Naive thymus-derived CD4-positive, alpha-beta T cell (primary cell): Measurements from ENCODE around the gene STAMBPL1. TPM values are rescaled to one million over a fixed set of nuclear protein-coding genes. Genes with fewer than 3 reads are reported as not detected.
A peak's percentile ranks its signal among the peaks of the same experiment; 100 is the strongest.

Source experiments
- ATAC-seq: fragments of 150-1000 bp; cut with Tn5 transposase; 2 replicates; pipeline ENCODE4 v1.10.0; 2021; ENCODE audit warnings: mild to moderate bottlenecking, moderate library complexity
- CTCF ChIA-PET: fragments of 350-600 bp; sonication (Branson Sonifier 250); formaldehyde crosslinking; loops from one replicate; lab custom pipeline; 2021; ENCODE audit warnings: antibody characterized with exemption; lab: Charles Lee
- POLR2A ChIA-PET: fragments of 350-600 bp; sonication (Branson Sonifier 250); formaldehyde crosslinking; loops from one replicate; lab custom pipeline; 2021; ENCODE audit warnings: antibody characterized with exemption, inconsistent platforms; lab: Charles Lee
- DNase-seq, 9 donors: peaks; one replicate each; pipeline versions ENCODE4 v3.0.0 to v3.0.0-alpha.2; 2020 to 2022; ENCODE audit warnings: mixed read lengths in 1 of 9
- H3K27ac ChIP-seq: one replicate; pipeline ENCODE4 v1.7.0; 2013; ENCODE audit warnings: mild to moderate bottlenecking, low read depth, low read length, moderate library complexity
- H3K27me3 ChIP-seq, 2 donors: one replicate each; pipeline ENCODE4 v1.7.0; 2013; ENCODE audit warnings: low read length in 2 of 2, mild to moderate bottlenecking in 2 of 2, moderate library complexity in 2 of 2; ENCODE audit not compliant: control insufficient read depth in 2 of 2, insufficient read depth in 2 of 2
- H3K36me3 ChIP-seq, 3 experiments: 1 replicate in 2 of 3; 2 replicates in 1 of 3; pipeline ENCODE4 v1.7.0; 2013; ENCODE audit warnings: low read length in 3 of 3, mild to moderate bottlenecking in 3 of 3, moderate library complexity in 1 of 3; ENCODE audit not compliant: insufficient read depth in 3 of 3, control insufficient read depth in 2 of 3
- H3K4me1 ChIP-seq, 2 donors: one replicate each; pipeline ENCODE4 v1.7.0; 2013; ENCODE audit warnings: low read length in 2 of 2, mild to moderate bottlenecking in 2 of 2, moderate library complexity in 1 of 2; ENCODE audit not compliant: control insufficient read depth in 2 of 2, insufficient read depth in 2 of 2
- H3K4me3 ChIP-seq: 2 replicates; pipeline ENCODE4 v1.7.0; 2013; ENCODE audit warnings: mild to moderate bottlenecking, low read length
- H3K9me3 ChIP-seq, 3 experiments: 1 replicate in 2 of 3; 2 replicates in 1 of 3; pipeline ENCODE4 v1.7.0; 2013; ENCODE audit warnings: low read length in 3 of 3; ENCODE audit not compliant: control insufficient read depth in 2 of 3
- H3K27ac Mint-ChIP-seq, 9 donors: one replicate each; pipeline ENCODE4 v1.8.0; 2020 to 2022; ENCODE audit warnings: mixed read lengths in 9 of 9, mild to moderate bottlenecking in 8 of 9, moderate library complexity in 5 of 9, inconsistent platforms in 2 of 9
- H3K27me3 Mint-ChIP-seq, 5 donors: one replicate each; pipeline ENCODE4 v1.8.0; 2021 to 2022; ENCODE audit warnings: mixed read lengths in 5 of 5, mild to moderate bottlenecking in 1 of 5
- H3K36me3 Mint-ChIP-seq, 5 donors: one replicate each; pipeline ENCODE4 v1.8.0; 2020 to 2022; ENCODE audit warnings: mixed read lengths in 5 of 5, mild to moderate bottlenecking in 3 of 5, inconsistent platforms in 1 of 5
- H3K4me1 Mint-ChIP-seq, 7 donors: one replicate each; pipeline ENCODE4 v1.8.0; 2020 to 2022; ENCODE audit warnings: mixed read lengths in 7 of 7, mild to moderate bottlenecking in 3 of 7, inconsistent platforms in 1 of 7
- H3K4me3 Mint-ChIP-seq, 10 donors: one replicate each; pipeline ENCODE4 v1.8.0; 2020 to 2022; ENCODE audit warnings: mild to moderate bottlenecking in 10 of 10, mixed read lengths in 10 of 10, moderate library complexity in 6 of 10, inconsistent platforms in 2 of 10
- H3K9me3 Mint-ChIP-seq, 11 donors: one replicate each; pipeline ENCODE4 v1.8.0; 2020 to 2022; ENCODE audit warnings: mixed read lengths in 11 of 11, mild to moderate bottlenecking in 4 of 11, inconsistent platforms in 1 of 11, moderate library complexity in 1 of 11
- intact Hi-C, 2 donors: fragments of 100-400 bp; cut with micrococcal nuclease; formaldehyde crosslinking; loops; one replicate each; pipeline ENCODE4 v1.15.1; 2023
- polyA plus RNA-seq, 2 donors: library from polyadenylated mRNA; unstranded; fragments of 300-500 nt; fragmentation: Illumina TruSeq; gene quantifications; one replicate each; pipeline ENCODE4 v1.2.3, GENCODE V29; 2021
- total RNA-seq, 6 experiments: library from RNA in 5 of 6; stranded (reverse) in 5 of 6; gene quantifications; 1 replicate in 5 of 6; 2 replicates in 1 of 6; pipeline ENCODE4 v1.2.3 and lab custom pipeline; 2021 to 2026

STAMBPL1 gene
- total and polyA plus RNA-seq, 7 experiments from 2014 or later: 12.5 to 57.7 (median 35.7) TPM

DNA sequence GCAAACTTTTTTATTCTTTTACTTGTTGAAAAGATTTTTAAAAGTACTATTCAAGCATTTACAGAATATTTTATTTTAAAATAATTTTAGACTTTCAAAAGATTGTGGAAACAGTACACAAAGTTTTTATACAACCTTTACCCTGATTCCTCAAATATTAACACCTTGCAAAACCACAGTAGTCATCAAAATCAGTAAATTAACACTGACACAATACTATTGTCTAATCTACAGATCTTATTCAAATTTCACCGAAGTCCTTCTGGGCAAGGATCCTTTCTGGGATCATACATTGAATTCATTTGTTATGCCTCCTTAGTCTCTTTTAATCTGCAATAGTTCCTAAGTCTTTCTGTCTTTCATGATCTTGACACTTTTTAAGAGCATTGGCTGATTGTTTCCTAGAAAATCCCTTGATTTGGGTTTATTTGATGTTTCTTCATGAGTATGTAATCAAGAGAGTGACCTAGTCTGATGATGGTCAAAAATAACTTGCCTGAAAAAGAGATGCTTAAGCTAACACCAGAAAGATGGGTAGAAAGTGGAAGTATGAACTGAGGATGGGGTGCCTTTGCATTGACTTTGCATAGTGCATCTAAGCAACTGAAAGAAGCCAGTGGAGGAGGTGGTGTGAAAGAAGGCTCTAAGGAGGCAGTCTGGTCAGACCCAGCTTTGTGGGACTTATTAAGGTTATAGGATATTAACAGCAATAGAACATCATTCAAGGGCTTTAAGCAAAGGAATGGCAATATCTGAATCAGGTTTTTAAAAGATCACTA is 9.7 kb downstream of the STAMBPL1 start:
- peak overlapping the region in 3 of 10 donors; percentile 1 to 10 (median 7) for H3K4me3 Mint-ChIP-seq
- no peaks in the 10 kb centered on the region for H3K27me3 Mint-ChIP-seq
- intact Hi-C loops: loop anchor here in 1 of 2 donors (1.0 kb wide), 1 partner anchor 8 kb away; no protein-coding TSS in a partner anchor
- H3K9me3 Mint-ChIP-seq: no peaks in the 10 kb centered on the region
- H3K27ac ChIP-seq: no peak overlapping the region
- ChIA-PET CTCF (interaction anchor here (1.4 kb wide), 1 partner anchor 45 kb away, joined by 3 read pairs; no protein-coding TSS in a partner anchor), POLR2A (no interaction called here)
- no peak for DNase-seq
- no peaks in the 10 kb centered on the region for H3K9me3 ChIP-seq
- no peaks in the 10 kb centered on the region for H3K27me3 ChIP-seq
- peak overlapping the region in 1 of 9 donors; percentile 25 for H3K27ac Mint-ChIP-seq
- peaks cover 31 to 88% (median 73%) of the 10 kb centered on the region in 7 donors for H3K4me1 Mint-ChIP-seq
- no peak for ATAC-seq
- peaks cover 0 to 5% (median 5%) of the 10 kb centered on the region in 3 experiments for H3K36me3 ChIP-seq
- peaks cover 0 to 14% (median 0%) of the 10 kb centered on the region in 5 donors for H3K36me3 Mint-ChIP-seq
- H3K4me3 ChIP-seq: no peak overlapping the region
- H3K4me1 ChIP-seq: peaks cover 14 to 39% of the 10 kb centered on the region in 2 donors

DNA sequence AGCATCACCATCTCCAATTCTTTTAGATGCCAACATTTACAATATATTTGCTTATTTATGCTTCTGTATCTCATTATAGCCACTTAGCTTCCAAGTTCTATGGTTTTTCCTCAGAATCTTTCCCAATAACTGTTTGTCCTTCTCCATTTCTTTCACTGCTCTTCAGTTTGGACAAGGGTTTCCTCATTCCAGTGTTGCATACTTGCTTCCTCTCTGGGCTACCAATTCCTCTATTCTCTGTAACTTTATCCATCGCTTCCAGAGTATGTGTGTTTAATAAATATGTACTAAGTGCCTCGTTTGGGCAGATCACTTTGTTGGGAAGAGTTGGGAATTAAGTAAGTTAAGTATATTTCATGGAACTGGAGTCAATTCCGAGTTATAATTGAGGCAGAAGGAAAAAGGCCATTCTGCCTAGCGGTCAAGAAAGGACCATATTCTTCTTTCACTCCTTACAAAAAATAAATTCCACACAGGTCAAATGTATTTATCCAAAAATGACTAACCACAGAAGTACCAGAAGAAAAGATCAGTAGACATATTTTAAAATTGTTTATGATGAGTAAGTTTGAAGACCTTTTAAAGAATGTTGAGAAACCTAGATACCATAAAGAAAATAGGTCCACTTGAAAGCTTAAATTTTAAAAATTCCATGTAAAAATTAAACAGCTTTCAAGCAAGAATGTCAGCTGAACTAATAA is 10.8 kb downstream of the STAMBPL1 start:
- no peak for DNase-seq
- CTCF ChIA-PET: interaction anchor here (1.4 kb wide), 1 partner anchor 43 kb away, joined by 3 read pairs; no protein-coding TSS in a partner anchor
- peaks cover 14 to 28% of the 10 kb centered on the region in 2 donors for H3K4me1 ChIP-seq

DNA sequence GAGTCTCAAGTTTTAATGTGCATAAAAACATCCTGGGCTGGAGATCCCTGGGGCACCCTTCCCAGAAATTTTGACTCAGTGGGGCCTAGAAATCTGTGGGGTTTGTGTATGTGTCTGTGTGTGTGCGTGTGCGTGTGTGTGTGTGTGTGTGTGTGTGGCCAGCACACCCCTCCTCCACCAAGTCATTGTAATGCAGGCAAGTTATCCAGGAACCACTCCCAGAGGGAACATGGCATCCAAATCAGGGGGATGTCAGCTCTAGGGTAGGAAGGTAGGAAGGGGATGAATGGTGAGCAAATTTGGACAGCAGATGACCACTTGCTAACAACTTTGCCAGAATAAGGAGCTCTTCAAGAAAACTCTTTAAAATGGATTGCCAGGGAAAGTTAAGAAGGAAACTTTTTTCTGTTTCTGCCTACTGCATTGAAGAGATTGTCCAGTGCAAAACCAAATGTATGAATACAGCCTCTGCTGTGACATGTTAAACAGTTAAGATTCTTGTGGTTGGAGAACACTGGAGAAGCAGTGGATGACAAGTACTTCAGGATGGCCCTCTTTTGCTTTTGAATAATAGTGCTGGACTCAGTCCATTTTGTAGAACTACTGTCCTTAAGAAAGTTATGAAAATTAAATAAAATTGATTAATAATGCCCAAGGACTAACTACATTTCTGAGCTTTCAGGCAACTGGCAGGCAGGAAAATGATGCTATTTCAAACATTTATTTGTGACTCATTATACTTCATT is 12.3 kb downstream of the STAMBPL1 start:
- Histone ChIP-seq H3K27ac (no peak overlapping the region), H3K4me3 (no peak overlapping the region), H3K36me3 (peaks cover 0 to 5% (median 5%) of the 10 kb centered on the region in 3 experiments), H3K27me3 (no peaks in the 10 kb centered on the region), H3K4me1 (peaks cover 25 to 31% of the 10 kb centered on the region in 2 donors), H3K9me3 (no peaks in the 10 kb centered on the region)
- ChIA-PET CTCF (interaction anchor here (1.0 kb wide), 1 partner anchor 42 kb away, joined by 5 read pairs; no protein-coding TSS in a partner anchor), POLR2A (interaction anchor here (1.5 to 2.0 kb wide), 2 partner anchors 12 to 17 kb away, joined by 4 read pairs; partner anchors contain the start of gene STAMBPL1)
- H3K9me3 Mint-ChIP-seq: no peaks in the 10 kb centered on the region
- peaks cover 36 to 86% (median 71%) of the 10 kb centered on the region in 7 donors for H3K4me1 Mint-ChIP-seq
- no peak for DNase-seq
- no peaks in the 10 kb centered on the region for H3K27me3 Mint-ChIP-seq
- H3K36me3 Mint-ChIP-seq: peaks cover 0 to 23% (median 7%) of the 10 kb centered on the region in 5 donors
- peak overlapping the region in 5 of 9 donors; percentile 25 to 72 (median 38) for H3K27ac Mint-ChIP-seq
- ATAC-seq: no peak
- peak overlapping the region in 2 of 10 donors; percentile 4 to 33 for H3K4me3 Mint-ChIP-seq
- intact Hi-C loops: no loop called here

More for the DNA sequence above, 10.8 kb downstream of the STAMBPL1 start:
- Histone ChIP-seq H3K27me3 (no peaks in the 10 kb centered on the region), H3K4me3 (no peak overlapping the region), H3K27ac (no peak overlapping the region), H3K9me3 (no peaks in the 10 kb centered on the region), H3K36me3 (peaks cover 0 to 5% (median 5%) of the 10 kb centered on the region in 3 experiments)
- H3K4me1 Mint-ChIP-seq: peaks cover 28 to 86% (median 69%) of the 10 kb centered on the region in 7 donors
- H3K9me3 Mint-ChIP-seq: no peaks in the 10 kb centered on the region
- H3K27ac Mint-ChIP-seq: peak overlapping the region in 2 of 9 donors; percentile 32 to 43
- POLR2A ChIA-PET: interaction anchor here (1.4 to 2.0 kb wide), 3 partner anchors 11 to 19 kb away, joined by 4 read pairs; partner anchors contain the start of gene STAMBPL1
- H3K27me3 Mint-ChIP-seq: no peaks in the 10 kb centered on the region
- ATAC-seq: no peak
- no peak overlapping the region for H3K4me3 Mint-ChIP-seq
- intact Hi-C loops: no loop called here
- H3K36me3 Mint-ChIP-seq: peaks cover 0 to 15% (median 2%) of the 10 kb centered on the region in 5 donors

DNA sequence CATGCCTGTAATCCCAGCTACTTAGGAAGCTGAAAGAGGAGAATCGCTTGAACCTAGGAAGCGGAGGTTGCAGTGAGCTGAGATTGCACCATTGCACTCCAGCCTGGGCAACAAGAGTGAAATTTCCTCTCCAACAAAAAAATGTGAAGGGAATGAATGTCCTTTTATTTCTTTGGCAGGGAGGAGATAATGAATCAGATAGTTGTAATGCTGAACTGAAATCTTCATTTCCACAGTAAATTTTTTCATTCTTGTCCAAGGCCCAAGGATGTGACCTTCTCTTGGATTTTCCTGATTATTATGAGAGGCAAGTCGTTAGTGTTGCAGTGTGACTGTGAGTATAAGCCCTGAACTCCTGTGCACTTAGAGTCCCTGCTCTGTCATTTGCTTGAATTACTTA is 13.6 kb downstream of the STAMBPL1 start:
- Histone ChIP-seq H3K36me3 (peaks cover 0 to 5% (median 5%) of the 10 kb centered on the region in 3 experiments), H3K4me3 (no peak overlapping the region), H3K9me3 (no peaks in the 10 kb centered on the region), H3K27ac (no peak overlapping the region), H3K27me3 (no peaks in the 10 kb centered on the region), H3K4me1 (peaks cover 21 to 26% of the 10 kb centered on the region in 2 donors)
- H3K27me3 Mint-ChIP-seq: no peaks in the 10 kb centered on the region
- no peak overlapping the region for H3K4me3 Mint-ChIP-seq
- intact Hi-C loops: no loop called here
- no peaks in the 10 kb centered on the region for H3K9me3 Mint-ChIP-seq
- H3K4me1 Mint-ChIP-seq: peaks cover 33 to 87% (median 70%) of the 10 kb centered on the region in 7 donors
- no peak for ATAC-seq
- ChIA-PET POLR2A (no interaction called here), CTCF (no interaction called here)
- DNase-seq: no peak
- peak overlapping the region in 1 of 9 donors; percentile 47 for H3K27ac Mint-ChIP-seq
- peaks cover 0 to 20% (median 13%) of the 10 kb centered on the region in 5 donors for H3K36me3 Mint-ChIP-seq

DNA sequence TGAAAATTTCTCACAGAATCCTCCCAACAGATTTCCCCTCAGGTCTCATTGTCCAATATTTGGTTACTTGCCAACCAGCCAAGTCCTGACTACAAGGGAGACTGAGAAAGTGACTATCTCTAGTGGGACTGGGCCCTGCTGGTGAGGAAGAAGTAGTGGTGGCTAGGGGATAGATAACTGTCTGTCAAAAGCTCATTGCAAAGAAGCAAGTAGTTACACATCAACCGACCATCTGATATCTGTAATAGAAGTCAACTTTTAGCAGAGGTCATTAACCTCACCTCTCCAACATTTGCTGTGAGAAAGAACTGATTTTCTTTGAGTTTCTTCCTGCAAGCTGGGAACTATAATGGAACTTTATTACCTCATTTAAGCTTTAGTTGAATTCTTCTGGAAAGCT is 15.2 kb downstream of the STAMBPL1 start:
- Mint-ChIP-seq H3K27me3 (no peaks in the 10 kb centered on the region), H3K36me3 (peaks cover 0 to 27% (median 13%) of the 10 kb centered on the region in 5 donors), H3K4me1 (peaks cover 34 to 83% (median 66%) of the 10 kb centered on the region in 7 donors), H3K9me3 (no peaks in the 10 kb centered on the region), H3K27ac (peak overlapping the region in 1 of 9 donors; percentile 38), H3K4me3 (no peak overlapping the region)
- ATAC-seq: no peak
- peaks cover 0 to 5% (median 5%) of the 10 kb centered on the region in 3 experiments for H3K36me3 ChIP-seq
- CTCF ChIA-PET: interaction anchor here (0.7 kb wide), 1 partner anchor 31 kb away, joined by 3 read pairs; no protein-coding TSS in a partner anchor
- no peak for DNase-seq
- no peaks in the 10 kb centered on the region for H3K9me3 ChIP-seq
- peaks cover 19 to 21% of the 10 kb centered on the region in 2 donors for H3K4me1 ChIP-seq
- POLR2A ChIA-PET: interaction anchor here (0.9 to 1.5 kb wide), 3 partner anchors 8 to 34 kb away, joined by 3 read pairs; no protein-coding TSS in a partner anchor
- H3K27me3 ChIP-seq: no peaks in the 10 kb centered on the region
- H3K4me3 ChIP-seq: no peak overlapping the region
- intact Hi-C loops: no loop called here
- H3K27ac ChIP-seq: no peak overlapping the region
